MCF 10A (cell line): ENCODE measurements around the gene LDHD. TPM values are rescaled to one million over a fixed set of nuclear protein-coding genes. Genes with fewer than 3 reads are reported as not detected.

Experiments used
- BruUV-seq: library from RNA; stranded (reverse); fragments of 400-500 nt; replicated peaks from 2 replicates; lab custom pipeline; 2021; lab: Mats Ljungman, UMichigan
- CTCF ChIA-PET: fragments of 300-600 bp; sonication (Branson Sonifier 250); formaldehyde crosslinking; extraction: SDS; loops from one replicate; lab custom pipeline; 2021; ENCODE audit warnings: antibody characterized with exemption, inconsistent platforms; lab: Yijun Ruan, JAX
- POLR2A ChIA-PET: fragments of 300-600, 350-650 bp; sonication (Branson Sonifier 250); formaldehyde crosslinking; extraction: SDS; loops from one replicate; lab custom pipeline; 2020; ENCODE audit warnings: antibody characterized with exemption, inconsistent platforms; lab: Yijun Ruan, JAX
- DNase-seq: peaks from one replicate; pipeline ENCODE4 v3.0.0-alpha.2; 2018; ENCODE audit not compliant: unreplicated experiment
- H3K27ac Mint-ChIP-seq: one replicate; pipeline ENCODE4 v1.8.0; 2022; ENCODE audit warnings: mild to moderate bottlenecking, low read depth, mixed read lengths; ENCODE audit not compliant: unreplicated experiment
- H3K27me3 Mint-ChIP-seq: one replicate; pipeline ENCODE4 v1.8.0; 2022; ENCODE audit warnings: mixed read lengths; ENCODE audit not compliant: insufficient read depth, unreplicated experiment
- H3K36me3 Mint-ChIP-seq: one replicate; pipeline ENCODE4 v1.8.0; 2022; ENCODE audit warnings: mild to moderate bottlenecking, moderate library complexity, mixed read lengths; ENCODE audit not compliant: insufficient read depth, unreplicated experiment
- H3K4me1 Mint-ChIP-seq: one replicate; pipeline ENCODE4 v1.8.0; 2022; ENCODE audit warnings: mixed read lengths; ENCODE audit not compliant: insufficient read depth, unreplicated experiment
- H3K4me3 Mint-ChIP-seq: one replicate; pipeline ENCODE4 v1.8.0; 2022; ENCODE audit warnings: mild to moderate bottlenecking, moderate library complexity, mixed read lengths; ENCODE audit not compliant: unreplicated experiment
- H3K9me3 Mint-ChIP-seq: one replicate; pipeline ENCODE4 v1.8.0; 2022; ENCODE audit warnings: mixed read lengths; ENCODE audit not compliant: unreplicated experiment
- CTCF ChIP-seq: fragments of 200-600 bp; IDR thresholded peaks from one replicate; pipeline ENCODE4 v1.8.0; 2022; ENCODE audit warnings: antibody characterized with exemption, mild to moderate bottlenecking; ENCODE audit not compliant: unreplicated experiment
- intact Hi-C: fragments of 100-400 bp; cut with micrococcal nuclease; formaldehyde crosslinking; loops from 2 replicates; pipeline ENCODE4 v1.14.1; 2022
- total RNA-seq: library from RNA; stranded (reverse); gene quantifications from 2 replicates; pipeline ENCODE4 v1.2.3, GENCODE V29; 2022

The LDHD gene
- total RNA-seq, 1 experiment from 2014 or later = 0.30 TPM

GRCh38 chr16:75127713-75128415 is 11.3 kb upstream of the LDHD start:
- Mint-ChIP-seq H3K9me3 (no peaks in the 10 kb centered on the region), H3K27me3 (no peaks in the 10 kb centered on the region), H3K36me3 (no peaks in the 10 kb centered on the region), H3K4me3 (no peak overlapping the region), H3K4me1 (no peaks in the 10 kb centered on the region), H3K27ac (no peak overlapping the region)
- POLR2A ChIA-PET = no interaction called here
- TF ChIP-seq CTCF = no peak
- CTCF ChIA-PET = interaction anchor here (0.6 to 1.0 kb wide), 3 partner anchors 16 to 678 kb away, joined by 3 to 4 read pairs (median 3); no protein-coding TSS in a partner anchor
- intact Hi-C loops = no loop called here
- no TSS peak for BruUV-seq
- no peak for DNase-seq

DNA sequence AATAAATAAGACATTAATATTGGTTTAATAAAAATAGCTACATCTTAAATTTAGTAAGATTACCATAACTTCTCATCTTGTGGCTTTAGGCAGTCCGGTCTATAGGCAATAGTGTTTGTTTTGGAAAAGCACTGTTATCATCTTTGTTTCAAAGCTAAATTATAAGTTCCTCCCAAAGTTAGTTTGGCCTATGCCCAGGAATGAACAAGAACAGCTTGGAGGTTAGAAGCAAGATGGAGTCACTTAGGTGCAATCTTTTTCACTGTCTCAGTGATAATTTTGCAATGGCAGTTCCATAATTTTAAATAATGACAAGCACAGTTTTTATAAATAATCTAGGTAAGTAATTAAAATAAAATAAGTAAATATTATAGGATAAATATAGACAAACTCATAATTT is 6.0 kb upstream of the LDHD start:
- no peaks in the 10 kb centered on the region for H3K9me3 Mint-ChIP-seq
- ChIA-PET CTCF (interaction anchor here (0.6 to 5.3 kb wide), 3 partner anchors 11 to 236 kb away, joined by 3 to 30 read pairs (median 3); no protein-coding TSS in a partner anchor), POLR2A (interaction anchor here (0.7 kb wide), 1 partner anchor 23 kb away, joined by 4 read pairs; no protein-coding TSS in a partner anchor)
- H3K27ac Mint-ChIP-seq = no peak overlapping the region
- peaks cover 6% of the 10 kb centered on the region for H3K36me3 Mint-ChIP-seq
- H3K4me1 Mint-ChIP-seq = no peaks in the 10 kb centered on the region
- intact Hi-C loops = no loop called here
- no peaks in the 10 kb centered on the region for H3K27me3 Mint-ChIP-seq
- no TSS peak for BruUV-seq
- no peak overlapping the region for H3K4me3 Mint-ChIP-seq
- no peak for TF ChIP-seq CTCF
- DNase-seq = no peak

- H3K4me3 Mint-ChIP-seq = no peak overlapping the region
- DNase-seq = no peak
- TF ChIP-seq CTCF = no peak
- intact Hi-C loops = no loop called here
- H3K4me1 Mint-ChIP-seq = no peaks in the 10 kb centered on the region
- no peaks in the 10 kb centered on the region for H3K27me3 Mint-ChIP-seq
- peaks cover 6% of the 10 kb centered on the region for H3K36me3 Mint-ChIP-seq
- H3K27ac Mint-ChIP-seq = no peak overlapping the region
- no peaks in the 10 kb centered on the region for H3K9me3 Mint-ChIP-seq
- no TSS peak for BruUV-seq
- ChIA-PET POLR2A (no interaction called here), CTCF (interaction anchor here (0.6 to 5.3 kb wide), 5 partner anchors 10 to 236 kb away, joined by 3 to 30 read pairs (median 3); no protein-coding TSS in a partner anchor)
These were observed 5.5 kb upstream of the LDHD start for GRCh38 chr16:75121949-75122568.

DNA sequence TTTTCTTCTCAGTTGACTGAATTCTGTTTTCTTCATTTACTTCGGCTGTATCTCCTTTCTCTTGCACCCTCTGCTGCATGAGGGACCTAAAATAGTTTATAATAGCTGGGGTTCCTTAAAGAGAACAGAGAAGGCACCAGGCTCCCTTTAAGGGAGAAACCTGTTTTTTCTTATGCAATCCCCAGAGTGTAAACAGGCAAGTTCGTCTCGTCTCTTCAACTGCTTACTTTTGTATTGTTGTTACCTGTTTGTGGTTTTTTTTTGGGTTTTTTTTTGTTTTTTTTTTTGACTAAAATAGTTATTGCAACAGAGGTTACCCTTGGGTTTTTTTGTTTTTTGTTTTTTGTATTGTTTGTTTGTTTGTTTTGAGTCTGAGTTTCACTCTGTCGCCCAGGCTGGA is 3.7 kb upstream of the LDHD start:
- POLR2A ChIA-PET = interaction anchor here (0.7 to 1.2 kb wide), 4 partner anchors 9 to 85 kb away, joined by 3 to 6 read pairs (median 4); no protein-coding TSS in a partner anchor
- no peak for TF ChIP-seq CTCF
- DNase-seq = no peak
- Mint-ChIP-seq H3K4me1 (peaks cover 4% of the 10 kb centered on the region), H3K9me3 (no peaks in the 10 kb centered on the region), H3K27me3 (no peaks in the 10 kb centered on the region), H3K36me3 (peaks cover 10% of the 10 kb centered on the region), H3K4me3 (no peak overlapping the region), H3K27ac (no peak overlapping the region)
- CTCF ChIA-PET = interaction anchor here (1.7 to 5.3 kb wide), 2 partner anchors 8 to 122 kb away, joined by 6 to 30 read pairs; no protein-coding TSS in a partner anchor
- no TSS peak for BruUV-seq
- intact Hi-C loops = no loop called here
